Activated CD4-positive, alpha-beta memory T cell treated with anti-CD3 and anti-CD28 coated beads, Interleukin-2, amount 10 ng/mL, durations not matched to agents 7 days and 5 days (primary cell): ENCODE results near the gene PAK6. TPM values are rescaled to one million over a fixed set of nuclear protein-coding genes. Genes with fewer than 3 reads are reported as not detected.

Experiments
- CTCF ChIA-PET: fragments of 350-600 bp; sonication (Branson Sonifier 250); formaldehyde crosslinking; loops from one replicate; lab custom pipeline; 2021; ENCODE audit warnings: antibody characterized with exemption, inconsistent platforms; lab: Charles Lee
- POLR2A ChIA-PET: fragments of 350-600 bp; sonication (Branson Sonifier 250); formaldehyde crosslinking; loops from one replicate; lab custom pipeline; 2021; ENCODE audit warnings: antibody characterized with exemption; lab: Charles Lee
- DNase-seq: peaks from one replicate; pipeline ENCODE4 v3.0.0-alpha.2; 2020
- H3K27ac Mint-ChIP-seq: one replicate; pipeline ENCODE4 v1.8.0; 2021; ENCODE audit warnings: mild to moderate bottlenecking, mixed read lengths
- H3K27me3 Mint-ChIP-seq: one replicate; pipeline ENCODE4 v1.8.0; 2021; ENCODE audit warnings: mixed read lengths
- H3K36me3 Mint-ChIP-seq: one replicate; pipeline ENCODE4 v1.8.0; 2021; ENCODE audit warnings: low read depth, mixed read lengths
- H3K4me1 Mint-ChIP-seq: one replicate; pipeline ENCODE4 v1.8.0; 2021; ENCODE audit warnings: mixed read lengths
- H3K4me3 Mint-ChIP-seq: one replicate; pipeline ENCODE4 v1.8.0; 2021; ENCODE audit warnings: mild to moderate bottlenecking, mixed read lengths
- H3K9me3 Mint-ChIP-seq: one replicate; pipeline ENCODE4 v1.8.0; 2021; ENCODE audit warnings: mixed read lengths
- total RNA-seq, 2 experiments: library from RNA; stranded (reverse); gene quantifications; one replicate each; pipeline ENCODE4 v1.2.3, GENCODE V29; 2021

PAK6 gene
- total RNA-seq, 2 experiments from 2014 or later, result 0.20 to 0.65 TPM

DNA sequence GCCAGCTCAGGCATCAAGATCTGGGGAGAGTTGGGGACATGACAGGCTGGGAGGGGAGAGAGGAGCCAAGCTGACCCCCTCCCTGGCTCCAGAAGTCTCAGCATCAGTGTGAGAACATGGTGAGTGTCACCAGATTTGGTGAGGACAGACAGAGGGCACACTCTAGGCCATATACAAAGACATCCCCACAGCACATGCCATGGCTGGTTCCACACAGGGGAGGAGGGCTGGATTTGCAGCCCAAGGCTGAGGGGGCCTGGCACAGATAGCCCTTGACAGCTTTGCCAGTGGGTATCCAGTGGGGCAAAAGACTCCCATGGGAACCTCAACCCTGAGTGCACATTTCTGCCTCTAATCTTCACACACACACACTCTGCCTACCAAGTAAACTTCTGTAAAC is 54.1 kb downstream of the PAK6 start:
- Mint-ChIP-seq H3K36me3 (peaks cover 30% of the 10 kb centered on the region), H3K27ac (no peak overlapping the region), H3K27me3 (no peaks in the 10 kb centered on the region), H3K4me1 (no peaks in the 10 kb centered on the region), H3K9me3 (no peaks in the 10 kb centered on the region), H3K4me3 (no peak overlapping the region)
- CTCF ChIA-PET, result interaction anchor here (0.9 to 1.3 kb wide), 6 partner anchors 14 to 45 kb away, joined by 3 to 4 read pairs (median 3); partner anchors contain the start of gene PLCB2
- POLR2A ChIA-PET, result interaction anchor here (1.1 to 1.4 kb wide), 4 partner anchors 8 to 15 kb away, joined by 3 read pairs; no protein-coding TSS in a partner anchor
- no peak for DNase-seq

DNA sequence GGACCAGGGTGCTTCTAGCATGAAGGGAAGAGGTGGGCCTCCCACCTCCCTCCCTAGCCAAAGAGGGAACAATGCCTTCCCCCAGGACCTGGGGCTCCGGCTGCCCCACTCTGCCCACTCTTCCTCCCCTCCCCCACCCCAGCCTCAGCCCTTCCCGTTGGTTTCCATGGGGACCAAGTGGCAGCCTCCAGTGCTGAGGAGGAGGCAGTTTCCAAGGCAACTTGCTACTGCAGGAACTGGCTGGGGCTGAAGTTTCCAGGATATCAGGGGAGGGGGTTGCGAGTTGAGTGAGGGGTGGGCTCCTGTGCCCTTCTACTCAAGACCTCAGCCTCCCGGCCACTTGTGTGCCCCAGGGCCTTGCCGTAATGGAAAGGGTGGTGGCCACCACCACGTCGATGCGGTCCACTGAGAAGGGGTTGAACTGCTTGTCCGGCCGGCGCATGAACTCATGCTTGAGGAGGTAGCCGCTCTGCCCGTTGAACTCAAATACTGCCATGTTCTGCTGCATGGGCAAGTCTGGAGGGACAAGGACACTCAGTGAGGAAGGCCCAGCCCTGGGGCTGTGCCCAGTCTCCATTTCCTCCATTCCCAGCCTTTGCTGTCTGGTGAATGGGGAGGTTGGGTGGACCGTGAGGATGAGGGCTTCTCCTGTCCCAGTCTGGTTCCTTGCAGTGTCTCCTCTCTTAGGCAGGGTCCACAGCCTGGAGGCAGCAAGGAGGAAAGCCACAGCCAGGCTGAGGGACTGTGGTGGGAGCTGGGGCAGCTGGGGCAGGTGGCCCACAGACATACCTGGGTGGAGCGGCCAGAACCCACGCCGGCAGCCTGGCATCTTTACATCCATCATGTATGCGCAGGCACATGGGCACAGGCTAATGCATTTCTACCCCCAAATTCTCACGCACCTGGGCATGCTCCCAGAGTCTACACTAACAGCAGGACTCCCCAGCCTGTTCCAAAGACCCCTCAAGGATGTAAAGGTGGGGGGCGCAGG is 55.3 kb downstream of the PAK6 start:
- Mint-ChIP-seq H3K36me3 (peaks cover 36% of the 10 kb centered on the region), H3K4me3 (no peak overlapping the region), H3K27me3 (no peaks in the 10 kb centered on the region), H3K9me3 (no peaks in the 10 kb centered on the region), H3K27ac (no peak overlapping the region), H3K4me1 (no peaks in the 10 kb centered on the region)
- POLR2A ChIA-PET, result interaction anchor here (1.2 to 1.4 kb wide), 3 partner anchors 9 to 14 kb away, joined by 3 to 6 read pairs (median 3); partner anchors contain the start of gene PLCB2
- DNase-seq, result no peak
- CTCF ChIA-PET, result interaction anchor here (0.9 to 1.3 kb wide), 7 partner anchors 13 to 44 kb away, joined by 3 read pairs; partner anchors contain the start of gene PLCB2

DNA sequence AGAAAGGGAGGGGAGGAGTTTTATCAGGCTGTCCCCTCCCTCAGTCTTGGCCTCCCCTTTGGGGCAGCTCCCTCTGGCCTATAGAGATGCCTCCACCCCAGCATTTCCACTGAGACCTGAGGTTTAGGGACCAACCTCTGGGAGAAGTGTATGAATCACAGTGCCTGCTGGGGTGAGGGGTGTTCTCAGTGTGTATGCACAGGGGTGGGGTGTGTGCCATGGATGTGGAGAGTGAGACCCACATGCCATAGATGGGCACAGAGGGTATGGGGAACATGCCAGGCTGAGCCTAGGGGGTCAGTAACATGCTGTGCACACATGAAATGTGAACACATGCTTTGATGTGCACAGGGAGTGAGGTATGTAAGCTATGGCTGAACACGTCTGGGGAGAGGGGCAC is 56.4 kb downstream of the PAK6 start:
- H3K36me3 Mint-ChIP-seq, result peaks cover 38% of the 10 kb centered on the region
- no peaks in the 10 kb centered on the region for H3K9me3 Mint-ChIP-seq
- DNase-seq, result no peak
- no peak overlapping the region for H3K27ac Mint-ChIP-seq
- CTCF ChIA-PET, result interaction anchor here (0.7 to 1.3 kb wide), 4 partner anchors 12 to 42 kb away, joined by 3 read pairs; partner anchors contain the start of gene PLCB2
- H3K4me3 Mint-ChIP-seq, result no peak overlapping the region
- H3K27me3 Mint-ChIP-seq, result no peaks in the 10 kb centered on the region
- H3K4me1 Mint-ChIP-seq, result no peaks in the 10 kb centered on the region
- POLR2A ChIA-PET, result interaction anchor here (1.2 kb wide), 1 partner anchor 13 kb away, joined by 6 read pairs; the partner anchor contains the start of gene PLCB2

DNA sequence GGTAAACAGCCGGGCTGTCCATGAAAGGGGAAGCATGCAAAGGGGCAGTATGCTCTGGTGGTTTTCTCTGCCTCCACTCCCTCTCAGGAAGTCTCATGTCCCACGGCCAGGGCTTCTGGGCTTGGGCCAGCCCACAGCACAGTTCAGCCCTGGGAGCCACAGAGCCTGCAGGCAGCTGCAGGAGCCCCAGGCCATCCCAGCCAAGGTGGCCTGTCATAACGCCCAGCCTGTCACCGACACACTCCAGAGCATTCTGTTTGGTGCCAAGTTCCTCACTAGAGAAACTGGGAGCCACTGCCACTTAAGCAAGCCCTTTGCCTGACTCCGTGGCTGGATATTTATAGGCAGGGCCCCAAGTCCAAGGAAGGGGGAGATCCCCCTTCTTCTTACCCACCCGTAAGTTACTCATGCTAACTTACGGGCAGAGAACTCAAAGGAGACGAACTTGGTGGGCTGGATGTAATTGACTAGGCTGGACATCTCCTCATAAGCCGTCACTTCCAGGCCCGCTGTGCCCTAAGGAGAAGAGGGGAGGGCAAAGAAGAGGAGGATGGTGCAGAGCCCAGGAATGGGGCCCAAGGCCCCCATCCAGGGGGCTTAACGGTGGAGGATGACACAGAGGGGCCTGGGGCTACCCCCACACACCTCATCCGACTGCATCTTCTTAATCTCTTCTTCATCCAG is 57.2 kb downstream of the PAK6 start:
- H3K27ac Mint-ChIP-seq, result no peak overlapping the region
- no peaks in the 10 kb centered on the region for H3K27me3 Mint-ChIP-seq
- H3K36me3 Mint-ChIP-seq, result peaks cover 43% of the 10 kb centered on the region
- H3K4me1 Mint-ChIP-seq, result no peaks in the 10 kb centered on the region
- no peak for DNase-seq
- no peak overlapping the region for H3K4me3 Mint-ChIP-seq
- POLR2A ChIA-PET, result no interaction called here
- CTCF ChIA-PET, result interaction anchor here (1.0 to 1.1 kb wide), 2 partner anchors 17 to 21 kb away, joined by 3 read pairs; no protein-coding TSS in a partner anchor
- no peaks in the 10 kb centered on the region for H3K9me3 Mint-ChIP-seq

DNA sequence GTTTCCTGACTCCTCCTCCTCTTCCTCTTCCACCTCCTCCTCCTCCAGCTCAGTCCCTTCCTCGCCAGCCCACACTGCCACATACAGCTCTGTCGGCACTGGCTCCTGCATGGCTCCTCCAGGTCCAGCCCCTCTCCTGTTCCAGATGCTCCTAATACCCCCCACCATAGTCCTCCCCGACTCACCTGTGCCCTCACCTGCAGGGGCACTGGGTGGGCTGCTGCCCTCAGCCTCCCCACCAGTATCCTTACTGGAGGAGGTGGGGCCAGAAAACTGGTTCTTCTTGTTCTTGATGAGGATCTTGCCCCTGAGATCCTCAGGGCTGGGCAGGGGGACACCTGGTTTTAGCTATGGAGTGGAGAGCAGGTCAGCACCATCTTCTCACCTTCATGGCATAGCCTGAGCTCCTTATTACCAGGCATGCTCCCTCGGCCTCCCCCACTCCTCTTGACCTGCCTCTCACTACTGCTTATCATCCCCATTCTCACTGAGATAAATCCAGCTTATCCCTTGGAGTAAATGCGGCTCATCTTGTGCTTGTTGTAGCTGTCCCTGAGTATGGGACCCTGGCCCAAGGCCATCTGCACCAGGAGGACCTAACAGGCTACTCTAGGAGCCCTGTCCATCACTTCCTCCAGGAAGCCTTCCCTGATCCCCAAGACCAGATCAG is 57.8 kb downstream of the PAK6 start:
- no peaks in the 10 kb centered on the region for H3K9me3 Mint-ChIP-seq
- ChIA-PET POLR2A (no interaction called here), CTCF (interaction anchor here (1.1 kb wide), 1 partner anchor 18 kb away, joined by 3 read pairs; no protein-coding TSS in a partner anchor)
- H3K4me1 Mint-ChIP-seq, result no peaks in the 10 kb centered on the region
- DNase-seq, result no peak
- H3K36me3 Mint-ChIP-seq, result peaks cover 48% of the 10 kb centered on the region
- no peak overlapping the region for H3K4me3 Mint-ChIP-seq
- no peaks in the 10 kb centered on the region for H3K27me3 Mint-ChIP-seq
- no peak overlapping the region for H3K27ac Mint-ChIP-seq

DNA sequence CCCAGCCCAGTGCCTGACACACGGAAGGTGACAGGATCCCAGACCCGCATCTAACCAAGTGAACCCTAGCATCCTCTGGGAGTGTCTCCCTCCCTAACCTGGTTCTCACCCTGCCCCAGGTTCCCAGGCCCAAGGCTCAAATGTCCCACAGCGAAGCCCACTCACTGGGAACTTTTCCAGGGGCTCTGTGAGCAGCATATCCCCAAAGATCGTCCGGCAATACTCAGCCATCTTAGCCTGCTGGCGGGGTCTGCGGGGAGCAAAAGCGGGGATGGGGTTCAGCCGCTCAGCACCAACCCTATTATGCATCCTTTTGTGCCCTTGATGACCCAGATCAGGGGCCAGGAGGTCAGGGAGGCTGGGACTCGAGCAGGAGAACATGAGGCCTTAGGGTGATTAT is 58.5 kb downstream of the PAK6 start:
- H3K4me3 Mint-ChIP-seq, result no peak overlapping the region
- no peaks in the 10 kb centered on the region for H3K27me3 Mint-ChIP-seq
- H3K4me1 Mint-ChIP-seq, result no peaks in the 10 kb centered on the region
- CTCF ChIA-PET, result no interaction called here
- peaks cover 53% of the 10 kb centered on the region for H3K36me3 Mint-ChIP-seq
- no peak for DNase-seq
- POLR2A ChIA-PET, result no interaction called here
- no peak overlapping the region for H3K27ac Mint-ChIP-seq
- H3K9me3 Mint-ChIP-seq, result no peaks in the 10 kb centered on the region

DNA sequence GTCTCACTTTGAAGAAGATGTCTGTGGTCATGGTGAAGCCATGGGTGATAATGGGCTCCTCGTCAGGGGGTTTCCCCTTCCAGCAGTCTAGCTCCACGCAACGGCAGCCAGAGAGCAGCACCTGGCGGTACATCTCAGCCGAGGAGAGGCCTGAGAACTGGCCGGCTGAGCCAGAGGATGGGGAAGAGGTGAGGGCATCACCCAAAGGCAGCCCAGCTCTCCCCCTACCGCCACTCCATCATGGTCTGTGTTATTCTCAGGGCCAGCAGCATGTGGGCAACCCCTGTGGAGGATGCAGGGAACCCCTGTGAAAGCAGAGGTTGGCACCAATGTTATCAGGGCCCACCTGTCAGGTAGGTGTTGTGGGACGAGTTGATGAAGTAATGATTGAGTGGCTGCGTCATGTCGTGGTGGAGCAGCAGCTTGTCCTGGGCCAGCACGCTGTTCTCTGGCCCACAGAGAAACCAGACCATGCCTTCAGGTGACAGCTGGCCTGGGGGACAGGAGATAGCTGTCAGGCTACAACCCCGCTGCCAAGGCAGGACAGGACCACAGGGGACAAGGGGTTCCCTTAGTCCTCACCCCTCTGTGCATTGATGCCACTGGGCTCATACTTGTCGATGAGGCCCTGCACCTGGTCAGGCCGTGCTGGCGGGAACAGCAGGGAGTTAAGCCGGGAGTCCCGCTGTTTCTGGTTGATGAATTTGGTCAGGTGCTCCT is 59.5 kb downstream of the PAK6 start:
- H3K27ac Mint-ChIP-seq, result no peak overlapping the region
- no peak for DNase-seq
- peaks cover 62% of the 10 kb centered on the region for H3K36me3 Mint-ChIP-seq
- ChIA-PET POLR2A (interaction anchor here (1.0 kb wide), 1 partner anchor 10 kb away, joined by 3 read pairs; no protein-coding TSS in a partner anchor), CTCF (no interaction called here)
- H3K9me3 Mint-ChIP-seq, result no peaks in the 10 kb centered on the region
- H3K27me3 Mint-ChIP-seq, result no peaks in the 10 kb centered on the region
- no peaks in the 10 kb centered on the region for H3K4me1 Mint-ChIP-seq
- H3K4me3 Mint-ChIP-seq, result no peak overlapping the region

DNA sequence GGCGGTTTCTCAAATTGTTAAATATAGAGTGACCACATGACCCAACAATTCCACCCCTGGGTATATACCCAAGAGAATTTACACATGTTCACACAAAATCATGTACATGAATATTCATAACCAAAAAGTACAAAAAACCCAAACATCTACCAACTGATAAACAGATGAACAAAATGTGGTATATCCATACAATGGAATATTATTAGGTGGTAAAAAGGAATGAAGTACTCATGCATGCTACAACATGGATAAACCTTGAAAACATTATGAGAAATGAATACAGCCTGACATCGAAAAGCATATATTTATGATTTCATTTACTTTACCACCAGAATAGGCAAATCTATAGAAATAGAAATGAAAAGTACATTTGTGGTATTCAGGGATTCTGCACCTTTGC is 61.5 kb downstream of the PAK6 start:
- ChIA-PET CTCF (interaction anchor here (1.5 kb wide), 1 partner anchor 21 kb away, joined by 4 read pairs; no protein-coding TSS in a partner anchor), POLR2A (no interaction called here)
- no peaks in the 10 kb centered on the region for H3K27me3 Mint-ChIP-seq
- no peak for DNase-seq
- H3K4me3 Mint-ChIP-seq, result no peak overlapping the region
- no peaks in the 10 kb centered on the region for H3K9me3 Mint-ChIP-seq
- peaks cover 74% of the 10 kb centered on the region for H3K36me3 Mint-ChIP-seq
- no peak overlapping the region for H3K27ac Mint-ChIP-seq
- peaks cover 10% of the 10 kb centered on the region for H3K4me1 Mint-ChIP-seq

DNA sequence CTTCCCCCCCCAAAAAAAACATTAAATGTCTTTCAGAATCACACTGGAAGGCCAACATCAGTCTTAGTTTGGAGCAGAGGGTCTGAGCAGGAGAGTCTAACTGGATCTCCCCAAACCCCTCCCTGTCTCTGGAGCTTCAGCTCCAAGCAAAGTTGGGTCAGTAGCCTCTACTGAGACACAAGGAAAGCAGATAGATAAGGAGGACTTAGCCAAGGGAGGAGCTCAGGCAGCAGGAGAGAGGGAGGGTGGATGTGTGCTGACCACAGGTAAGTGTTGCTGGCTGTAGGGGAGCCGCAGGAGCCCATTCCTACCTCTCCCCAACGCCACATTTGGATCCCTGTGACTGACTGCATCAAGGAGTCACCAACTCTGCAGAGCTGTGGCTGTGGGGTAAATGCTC is 61.9 kb downstream of the PAK6 start:
- peaks cover 14% of the 10 kb centered on the region for H3K4me1 Mint-ChIP-seq
- no peaks in the 10 kb centered on the region for H3K9me3 Mint-ChIP-seq
- H3K27ac Mint-ChIP-seq, result no peak overlapping the region
- ChIA-PET CTCF (interaction anchor here (1.0 to 1.6 kb wide), 4 partner anchors 10 to 26 kb away, joined by 3 to 4 read pairs (median 4); no protein-coding TSS in a partner anchor), POLR2A (interaction anchor here (0.9 kb wide), 1 partner anchor 8 kb away, joined by 3 read pairs; no protein-coding TSS in a partner anchor)
- H3K4me3 Mint-ChIP-seq, result no peak overlapping the region
- H3K36me3 Mint-ChIP-seq, result peaks cover 74% of the 10 kb centered on the region
- no peaks in the 10 kb centered on the region for H3K27me3 Mint-ChIP-seq
- no peak for DNase-seq

DNA sequence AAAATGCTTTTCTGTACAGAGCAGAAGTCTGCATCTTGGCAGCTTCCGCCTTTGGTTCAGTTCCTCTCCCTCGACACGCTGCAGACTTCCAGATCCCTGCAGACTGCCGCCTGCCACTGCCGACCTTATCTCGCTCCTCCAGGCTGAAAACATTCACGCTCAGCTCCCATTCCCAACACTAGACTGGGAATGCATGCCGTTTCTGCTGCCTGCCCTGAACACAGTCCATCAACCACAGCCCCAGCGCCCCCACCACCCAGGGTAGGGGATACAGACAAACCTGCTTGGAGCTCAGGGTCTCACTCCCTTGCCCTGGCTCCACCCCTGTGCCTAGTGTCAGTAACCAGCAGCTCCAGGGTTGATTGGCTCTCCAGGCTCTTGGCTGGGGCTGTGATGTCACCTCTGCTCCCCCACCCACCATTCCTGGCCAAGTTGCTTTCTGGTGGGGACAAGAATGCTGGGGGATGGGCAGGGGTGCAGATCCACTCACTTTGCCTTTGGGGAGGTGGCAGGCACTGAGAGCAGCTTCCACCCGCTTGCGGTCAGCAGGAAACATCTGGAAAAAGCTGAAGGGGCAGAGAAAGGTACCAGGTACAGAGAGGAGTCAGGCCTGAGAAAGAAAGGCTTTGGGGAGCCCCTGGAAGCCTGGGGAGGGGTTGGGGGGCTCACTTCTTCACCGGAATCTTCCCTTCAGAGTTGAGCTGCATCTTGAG is 62.8 kb downstream of the PAK6 start:
- ChIA-PET CTCF (interaction anchor here (1.0 to 1.6 kb wide), 4 partner anchors 9 to 27 kb away, joined by 3 to 4 read pairs (median 4); no protein-coding TSS in a partner anchor), POLR2A (interaction anchor here (0.9 kb wide), 1 partner anchor 9 kb away, joined by 3 read pairs; no protein-coding TSS in a partner anchor)
- no peak overlapping the region for H3K4me3 Mint-ChIP-seq
- H3K27me3 Mint-ChIP-seq, result no peaks in the 10 kb centered on the region
- no peak overlapping the region for H3K27ac Mint-ChIP-seq
- no peak for DNase-seq
- H3K4me1 Mint-ChIP-seq, result peaks cover 23% of the 10 kb centered on the region
- peaks cover 75% of the 10 kb centered on the region for H3K36me3 Mint-ChIP-seq
- no peaks in the 10 kb centered on the region for H3K9me3 Mint-ChIP-seq

DNA sequence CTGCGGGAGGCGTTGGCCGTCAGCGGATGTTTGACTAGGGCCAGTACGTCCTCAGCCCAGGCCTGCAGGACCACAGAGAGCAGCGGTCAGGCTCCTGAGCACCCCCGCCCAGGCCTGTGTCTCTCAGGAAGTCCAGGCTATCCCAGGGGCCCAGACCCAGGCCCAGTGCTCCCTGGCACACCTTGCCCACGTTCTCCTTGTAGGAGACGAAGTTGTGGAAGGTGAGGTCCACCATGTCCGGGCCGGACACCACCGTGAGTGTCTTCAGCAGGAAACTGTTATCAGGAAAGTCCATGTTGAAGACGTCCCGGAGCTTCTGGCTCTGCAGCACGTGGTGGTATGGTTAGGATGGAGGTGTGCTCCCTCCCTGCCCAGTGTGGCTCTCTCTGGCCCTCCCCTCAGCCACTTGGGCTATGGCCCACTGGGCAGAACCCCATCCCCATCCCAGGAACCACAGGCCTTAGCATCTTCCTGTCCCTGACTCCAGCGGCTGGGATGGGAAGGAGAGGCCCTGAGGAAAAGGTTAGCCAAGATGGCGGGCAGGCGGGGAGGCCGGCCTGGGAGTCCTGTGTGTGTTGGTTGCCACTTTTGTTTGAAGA is 63.5 kb downstream of the PAK6 start:
- H3K27me3 Mint-ChIP-seq, result no peaks in the 10 kb centered on the region
- no peak overlapping the region for H3K4me3 Mint-ChIP-seq
- ChIA-PET POLR2A (interaction anchor here (0.8 kb wide), 1 partner anchor 9 kb away, joined by 3 read pairs; no protein-coding TSS in a partner anchor), CTCF (interaction anchor here (1.6 kb wide), 1 partner anchor 18 kb away, joined by 4 read pairs; no protein-coding TSS in a partner anchor)
- peaks cover 25% of the 10 kb centered on the region for H3K4me1 Mint-ChIP-seq
- peaks cover 70% of the 10 kb centered on the region for H3K36me3 Mint-ChIP-seq
- H3K27ac Mint-ChIP-seq, result no peak overlapping the region
- H3K9me3 Mint-ChIP-seq, result no peaks in the 10 kb centered on the region
- DNase-seq, result no peak
